HUDEP-2 (cell line): Measurements from ENCODE around the gene ACO1.

Experiments used
- DNase-seq, 76 experiments: peaks; one replicate each; lab custom pipeline; 2025; ENCODE audit not compliant: unreplicated experiment in 76 of 76; lab: John Stamatoyannopoulos, UW

Gene ACO1

GRCh38 chr9:32380944-32381343 lies 3.5 kb upstream of the ACO1 start:
- DNase-seq, result no peak

GRCh38 chr9:32382565-32383320 lies 1.7 kb upstream of the ACO1 start:
- DNase-seq, result no peak

- DNase-seq, result peak in 1 of 76 experiments; percentile 28
Measured at GRCh38 chr9:32384002-32384363, 460 bp upstream of the ACO1 start.

GRCh38 chr9:32385152-32385884 lies 875 bp downstream of the ACO1 start:
- DNase-seq, result peak in 2 of 76 experiments; percentile 15 to 31

- no peak for DNase-seq
Measured at GRCh38 chr9:32385885-32386283, 1.4 kb downstream of the ACO1 start.

- DNase-seq, result no peak
Measured at GRCh38 chr9:32387256-32387655, 2.8 kb downstream of the ACO1 start.

GRCh38 chr9:32389365-32389764 lies 4.9 kb downstream of the ACO1 start:
- DNase-seq, result no peak

- DNase-seq, result no peak
Measured at GRCh38 chr9:32393911-32394310, 9.5 kb downstream of the ACO1 start.

GRCh38 chr9:32394381-32395049 lies 10.1 kb downstream of the ACO1 start:
- no peak for DNase-seq

GRCh38 chr9:32395510-32396216 lies 11.2 kb downstream of the ACO1 start:
- no peak for DNase-seq

- peak in 1 of 76 experiments; percentile 9 for DNase-seq
Measured at GRCh38 chr9:32398207-32398606, 13.8 kb downstream of the ACO1 start.

- no peak for DNase-seq
Measured at GRCh38 chr9:32399110-32399815, 14.8 kb downstream of the ACO1 start.

- DNase-seq, result no peak
Measured at GRCh38 chr9:32401488-32401887, 17.0 kb downstream of the ACO1 start.

- DNase-seq, result no peak
Measured at GRCh38 chr9:32403567-32404260, 19.3 kb downstream of the ACO1 start.

- DNase-seq, result no peak
Measured at GRCh38 chr9:32404402-32404801, 20.0 kb downstream of the ACO1 start.

GRCh38 chr9:32404856-32405255 lies 20.4 kb downstream of the ACO1 start:
- no peak for DNase-seq

GRCh38 chr9:32405506-32405905 lies 21.1 kb downstream of the ACO1 start:
- no peak for DNase-seq

- DNase-seq, result no peak
Measured at GRCh38 chr9:32406046-32406445, 21.6 kb downstream of the ACO1 start.

- no peak for DNase-seq
Measured at GRCh38 chr9:32411753-32412152, 27.3 kb downstream of the ACO1 start.

GRCh38 chr9:32412440-32412839 lies 28.0 kb downstream of the ACO1 start:
- no peak for DNase-seq
